K562 (cell line): ENCODE measurements around the gene IRF3.

ENCODE experiments used
- FOSL1 ChIP-seq: fragments of 200-800 bp; sonication (Bioruptor generic); conservative IDR thresholded peaks from 2 replicates; pipeline ENCODE4 v1.6.1; 2016; ENCODE audit warnings: missing genetic modification characterization, missing compliant biosample characterization
- TF ChIP-seq, protein P1 (sequence below), 3 experiments: IDR thresholded peaks in 2 of 3; conservative IDR thresholded peaks in 1 of 3; 2 replicates each; pipeline ENCODE4 v1.5.1; 2011 to 2012; ENCODE audit warnings: low read length in 3 of 3, mild to moderate bottlenecking in 3 of 3, control low read depth in 2 of 3, improper control_type of control experiment in 1 of 3, inconsistent platforms in 1 of 3, low read depth in 1 of 3, mixed read lengths in 1 of 3, moderate library complexity in 1 of 3; ENCODE audit not compliant: insufficient read depth in 2 of 3

DNA sequence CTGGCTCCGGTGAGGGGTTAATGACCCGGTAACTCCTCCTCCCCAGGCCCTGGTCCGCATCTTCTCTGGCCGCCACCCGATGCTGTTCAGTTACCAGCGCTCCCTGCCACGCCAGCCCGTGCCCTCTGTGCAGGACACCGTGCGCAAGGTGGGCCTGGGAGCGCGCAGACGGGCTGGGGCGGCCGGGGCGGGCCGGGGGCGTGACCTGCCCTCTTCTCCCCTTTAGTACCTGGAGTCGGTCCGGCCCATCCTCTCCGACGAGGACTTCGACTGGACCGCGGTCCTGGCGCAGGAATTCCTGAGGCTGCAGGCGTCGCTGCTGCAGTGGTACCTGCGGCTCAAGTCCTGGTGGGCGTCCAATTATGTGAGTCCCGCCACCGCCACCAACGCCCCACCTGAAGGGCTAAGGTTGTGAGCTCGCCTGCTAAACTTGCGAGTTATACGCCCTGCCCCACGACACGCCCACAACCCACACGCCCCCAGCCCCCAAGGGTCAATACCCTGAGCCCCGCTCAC, 35.7 kb upstream of the IRF3 start:
- TF ChIP-seq FOSL1 (tag) = no peak
- TF ChIP-seq, protein P1, sequence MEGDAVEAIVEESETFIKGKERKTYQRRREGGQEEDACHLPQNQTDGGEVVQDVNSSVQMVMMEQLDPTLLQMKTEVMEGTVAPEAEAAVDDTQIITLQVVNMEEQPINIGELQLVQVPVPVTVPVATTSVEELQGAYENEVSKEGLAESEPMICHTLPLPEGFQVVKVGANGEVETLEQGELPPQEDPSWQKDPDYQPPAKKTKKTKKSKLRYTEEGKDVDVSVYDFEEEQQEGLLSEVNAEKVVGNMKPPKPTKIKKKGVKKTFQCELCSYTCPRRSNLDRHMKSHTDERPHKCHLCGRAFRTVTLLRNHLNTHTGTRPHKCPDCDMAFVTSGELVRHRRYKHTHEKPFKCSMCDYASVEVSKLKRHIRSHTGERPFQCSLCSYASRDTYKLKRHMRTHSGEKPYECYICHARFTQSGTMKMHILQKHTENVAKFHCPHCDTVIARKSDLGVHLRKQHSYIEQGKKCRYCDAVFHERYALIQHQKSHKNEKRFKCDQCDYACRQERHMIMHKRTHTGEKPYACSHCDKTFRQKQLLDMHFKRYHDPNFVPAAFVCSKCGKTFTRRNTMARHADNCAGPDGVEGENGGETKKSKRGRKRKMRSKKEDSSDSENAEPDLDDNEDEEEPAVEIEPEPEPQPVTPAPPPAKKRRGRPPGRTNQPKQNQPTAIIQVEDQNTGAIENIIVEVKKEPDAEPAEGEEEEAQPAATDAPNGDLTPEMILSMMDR (IDR thresholded peaks at IDR 0.05 in 2 of 3, conservative IDR thresholded peaks at IDR 0.05 in 1 of 3; ENCODE audit: insufficient read depth in 2 of 3, low read depth in 1 of 3, low read length in 3 of 3) = no peak
